Right renal pelvis (tissue), 4 donors: Measurements from ENCODE around the gene QSER1. TPM values are rescaled to one million over a fixed set of nuclear protein-coding genes. Genes with fewer than 3 reads are reported as not detected.
"Not testable (repeated sequence)": the region's sequence is repeated elsewhere in the genome, so short reads cannot be mapped to it uniquely, and the experiment has no call there.

ENCODE experiments used
- DNase-seq, 4 donors: peaks; one replicate each; pipeline ENCODE4 v3.0.0-alpha.2; 2013; ENCODE audit warnings: low read depth in 4 of 4, low spot score in 3 of 4, missing footprints in 1 of 4
- polyA plus RNA-seq, 4 donors: library from polyadenylated mRNA; unstranded; fragments of 120-200 nt; gene quantifications; one replicate each; pipeline ENCODE4 v1.2.1, GENCODE V29; 2013; ENCODE audit not compliant: insufficient read length in 4 of 4

The QSER1 gene
- polyA plus RNA-seq, 4 donors, result 35.7 to 48.8 (median 42.2) TPM

DNA sequence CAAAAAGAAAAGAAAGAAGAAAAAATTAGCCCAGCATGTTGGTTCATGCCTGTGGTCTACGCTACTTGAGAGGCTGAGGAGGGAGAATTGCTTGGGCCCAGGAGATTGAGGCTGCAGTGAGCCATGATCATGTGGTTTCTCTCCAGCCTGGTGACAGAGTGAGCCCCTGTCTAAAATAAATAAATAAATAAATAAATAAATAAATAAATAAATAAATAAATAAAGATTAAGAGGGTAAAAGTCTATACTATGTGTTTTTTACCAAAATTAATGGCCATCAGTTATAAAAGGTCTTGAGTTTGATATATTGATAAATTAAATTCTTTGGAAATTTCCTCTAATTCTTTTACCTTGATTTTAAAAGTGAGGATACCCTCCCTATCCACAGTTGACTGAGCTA lies 97.9 kb downstream of the QSER1 start:
- DNase-seq, result no peak

DNA sequence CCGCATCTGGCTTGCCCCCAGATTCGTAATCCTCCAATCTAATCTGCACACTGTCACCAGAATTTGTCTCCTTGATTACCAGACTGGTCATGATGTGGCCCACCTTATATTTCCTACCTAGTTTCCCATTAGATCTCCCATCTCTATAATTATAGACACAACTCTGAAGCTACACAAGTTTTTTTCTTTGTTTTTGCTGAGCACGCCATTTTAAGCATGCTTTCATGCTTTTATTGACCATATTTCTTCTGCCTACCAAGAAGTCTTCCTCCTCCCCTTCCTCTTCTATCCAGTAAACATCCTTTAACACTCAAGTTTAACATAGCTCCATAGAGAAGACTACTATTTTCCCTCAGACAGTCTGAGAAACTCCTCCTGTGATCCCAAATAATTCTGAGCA lies 98.8 kb downstream of the QSER1 start:
- no peak for DNase-seq

DNA sequence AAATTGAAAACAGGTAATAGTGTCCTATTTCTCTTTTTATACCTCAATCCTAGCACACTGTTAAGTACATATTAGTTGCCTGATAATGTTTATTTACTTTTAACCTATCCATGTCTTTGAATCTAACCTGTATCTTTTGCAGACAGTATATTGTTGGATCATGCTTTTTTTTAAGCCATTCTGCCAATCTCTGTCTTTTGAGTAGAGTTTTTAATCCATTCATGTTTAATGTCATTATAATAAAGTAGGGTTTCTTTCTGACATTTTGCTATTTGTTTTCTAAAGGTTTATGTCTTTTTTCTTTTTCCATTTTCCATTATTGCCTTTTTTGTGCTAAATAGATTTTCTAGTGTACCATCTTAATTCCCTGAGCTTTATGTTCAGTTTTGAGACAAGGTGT lies 99.3 kb downstream of the QSER1 start:
- DNase-seq, result no peak

DNA sequence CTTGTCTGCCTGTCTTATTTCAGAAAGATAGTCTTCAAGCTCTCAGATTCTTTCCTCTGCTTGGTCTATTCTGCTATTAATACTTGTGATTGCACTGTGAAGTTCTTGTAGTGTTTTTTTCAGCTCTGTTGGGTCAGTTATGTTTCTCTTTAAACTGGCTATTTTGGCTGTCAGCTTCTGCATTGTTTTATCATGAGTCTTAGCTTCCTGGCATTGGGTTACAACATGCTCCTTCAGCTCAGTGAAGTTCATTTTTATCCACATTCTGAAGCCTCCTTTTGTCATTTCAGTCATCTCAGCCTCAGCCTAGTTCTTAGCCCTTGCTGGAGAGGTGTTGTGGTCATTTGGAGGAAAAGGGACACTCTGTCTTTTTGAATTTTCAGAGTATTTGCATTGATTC lies 107.6 kb downstream of the QSER1 start:
- DNase-seq, result no peak

DNA sequence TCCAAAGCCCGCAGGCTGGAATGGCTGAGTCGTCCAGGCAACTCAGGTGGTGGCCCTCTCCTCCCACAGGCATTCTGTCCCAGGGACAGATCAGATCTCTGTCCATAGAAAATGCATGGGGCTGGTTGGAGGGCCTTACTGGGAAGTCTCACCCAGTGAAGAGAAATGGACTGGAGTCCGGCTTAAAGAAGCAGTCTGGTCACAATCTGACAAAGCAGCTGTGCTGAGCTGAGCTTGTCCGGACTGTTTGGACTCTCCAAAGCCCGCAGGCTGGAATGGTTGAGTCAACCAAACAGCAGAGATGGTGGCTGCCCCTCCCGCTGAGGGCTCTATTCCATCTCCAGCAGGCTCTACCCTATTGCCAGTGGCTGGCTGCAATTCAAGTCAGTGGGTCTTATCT lies 108.7 kb downstream of the QSER1 start:
- DNase-seq, result no peak

DNA sequence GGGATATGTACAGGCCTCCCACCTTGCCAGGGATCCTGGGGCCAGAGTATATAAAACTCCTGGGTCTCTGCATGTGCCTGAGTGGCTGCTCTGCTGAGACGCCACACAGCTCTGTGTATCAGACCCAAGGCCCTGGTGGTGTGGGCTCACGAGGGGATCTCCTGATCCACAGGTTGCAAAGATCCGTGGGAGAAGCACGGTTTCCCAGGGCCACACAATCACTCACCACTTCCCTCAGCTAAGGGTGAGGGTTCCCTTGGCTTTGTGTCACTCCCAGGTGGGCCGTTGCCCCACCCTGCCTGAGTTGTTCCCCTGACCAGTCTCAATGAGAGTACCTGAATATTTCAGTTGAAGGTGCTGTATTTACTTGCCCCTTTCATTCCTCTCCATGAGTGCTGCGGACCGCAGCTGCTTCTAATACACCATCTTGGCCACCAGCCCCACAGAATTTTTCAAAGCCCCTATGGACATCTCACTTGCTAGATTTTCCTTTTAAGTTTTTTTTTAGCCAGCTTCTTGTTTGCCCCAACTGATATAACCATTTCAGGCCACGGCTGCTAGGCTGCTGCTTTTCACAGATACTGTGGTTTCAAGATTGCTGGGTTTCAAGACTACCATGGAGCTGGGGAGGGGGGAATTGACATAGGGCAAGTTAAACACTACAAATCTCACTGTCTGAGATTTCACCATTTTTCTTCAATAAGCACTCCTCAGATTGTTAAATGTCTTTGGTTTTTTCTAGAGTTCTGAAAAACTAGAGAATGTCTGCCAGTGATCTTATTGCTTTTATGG lies 109.3 kb downstream of the QSER1 start:
- DNase-seq, result no peak

DNA sequence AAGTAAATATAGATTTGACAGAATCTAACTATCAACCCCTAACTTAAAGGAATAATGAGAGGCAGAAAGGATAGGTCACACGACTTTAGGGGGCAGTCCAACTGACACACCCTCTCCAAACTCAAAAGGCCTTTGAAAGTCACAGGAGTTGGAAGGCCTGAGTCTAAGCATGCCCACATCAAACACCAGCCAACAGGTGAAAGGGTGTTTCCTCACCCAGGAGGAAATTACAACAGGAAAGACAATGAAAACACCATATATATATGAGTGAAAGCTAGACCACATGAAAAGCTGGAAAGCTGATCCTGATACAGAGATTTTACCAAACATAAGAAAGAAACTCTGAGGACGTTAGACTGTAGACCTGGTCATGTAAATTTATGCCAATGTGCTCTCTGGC lies 112.6 kb downstream of the QSER1 start:
- DNase-seq, result no peak

DNA sequence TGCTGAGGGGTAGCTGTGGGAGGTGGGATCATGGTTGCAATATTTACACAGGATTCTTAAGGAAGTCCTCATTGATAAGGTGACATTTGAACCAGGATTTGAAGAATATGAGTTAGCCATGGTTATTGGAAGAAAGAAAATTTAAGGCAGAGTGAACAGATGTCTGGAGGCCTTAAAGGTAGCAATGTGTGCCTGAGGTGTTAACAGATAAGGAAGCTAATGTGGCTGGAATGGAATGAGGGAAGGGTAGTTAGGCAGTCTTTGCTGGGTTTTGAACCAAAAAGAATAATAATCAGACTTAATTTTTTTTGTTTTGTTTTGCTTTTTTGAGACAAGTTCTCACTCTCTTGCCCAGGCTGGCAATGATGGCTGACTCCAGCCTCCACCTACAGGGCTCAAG lies 113.4 kb downstream of the QSER1 start:
- no peak for DNase-seq

DNA sequence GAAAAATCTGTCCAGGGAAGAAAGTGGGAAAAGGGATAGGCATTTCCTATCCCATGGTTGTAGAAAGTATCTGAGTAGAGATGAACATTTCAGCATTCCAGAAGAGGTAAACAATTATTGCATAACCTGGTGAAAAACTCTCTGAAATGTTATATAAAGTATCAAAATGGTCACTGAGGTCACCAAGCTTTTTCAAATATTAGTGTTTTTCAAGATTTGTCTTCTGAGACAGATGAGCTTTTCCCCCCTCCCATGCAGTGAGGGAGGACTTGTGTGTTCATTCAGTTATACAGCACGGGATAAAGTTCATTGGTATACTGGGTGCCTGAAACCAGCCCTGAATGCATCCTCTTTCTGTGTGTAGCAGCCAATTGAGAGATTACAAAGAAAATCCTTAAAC lies 121.1 kb downstream of the QSER1 start:
- no peak for DNase-seq

DNA sequence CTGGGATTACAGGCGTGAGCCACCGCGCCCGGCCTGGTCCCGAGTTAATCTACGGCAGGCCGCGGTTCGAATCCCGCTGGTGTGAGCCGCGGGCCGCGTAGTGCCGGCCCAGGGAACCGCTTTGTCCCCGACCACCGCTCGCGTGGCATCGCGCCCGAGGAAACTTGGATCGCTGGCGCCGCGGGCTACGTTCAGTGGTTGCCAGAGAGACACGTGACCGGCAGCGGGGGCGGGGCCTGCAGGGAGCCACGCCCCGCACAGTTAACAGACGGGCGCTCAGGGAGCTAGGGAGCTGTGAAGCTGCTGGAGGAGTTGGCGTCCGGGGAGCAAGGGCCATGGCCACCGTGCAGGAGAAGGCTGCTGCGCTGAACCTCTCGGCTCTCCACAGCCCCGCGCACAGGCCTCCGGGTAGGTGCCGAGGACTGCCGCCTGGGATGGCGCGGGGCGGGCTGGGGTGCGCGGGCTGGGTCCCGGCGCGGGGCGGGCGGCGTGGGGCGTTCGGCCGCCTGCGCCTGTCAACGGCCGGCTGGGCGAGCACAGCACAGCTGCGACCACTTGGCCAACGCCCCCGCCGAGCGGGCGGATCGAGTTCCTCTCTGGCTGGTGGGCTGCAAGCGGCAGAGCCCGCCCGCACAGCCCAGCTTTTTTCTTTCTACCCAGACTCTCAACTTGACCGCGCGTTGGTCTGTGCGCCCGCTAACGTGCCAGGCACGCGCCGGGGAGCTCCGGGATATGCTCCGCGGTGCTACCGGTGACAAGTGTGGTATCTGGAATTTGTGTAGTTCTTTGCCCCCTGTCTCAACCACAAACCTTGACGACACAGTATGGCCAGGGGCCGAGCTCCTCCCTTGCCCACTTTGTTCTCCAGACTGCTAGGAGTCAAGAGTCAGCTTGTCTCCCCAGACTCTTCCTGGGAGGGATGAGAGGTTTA lies 123.3 kb downstream of the QSER1 start, which contains the start of gene DEPDC7:
TSS of gene DEPDC7 (plus strand) at position 258 of the 931 bp plus-strand sequence. CDS start at position 336, 78 bp downstream.
- DNase-seq, result peak; percentile 73 to 83 (median 78)

DNA sequence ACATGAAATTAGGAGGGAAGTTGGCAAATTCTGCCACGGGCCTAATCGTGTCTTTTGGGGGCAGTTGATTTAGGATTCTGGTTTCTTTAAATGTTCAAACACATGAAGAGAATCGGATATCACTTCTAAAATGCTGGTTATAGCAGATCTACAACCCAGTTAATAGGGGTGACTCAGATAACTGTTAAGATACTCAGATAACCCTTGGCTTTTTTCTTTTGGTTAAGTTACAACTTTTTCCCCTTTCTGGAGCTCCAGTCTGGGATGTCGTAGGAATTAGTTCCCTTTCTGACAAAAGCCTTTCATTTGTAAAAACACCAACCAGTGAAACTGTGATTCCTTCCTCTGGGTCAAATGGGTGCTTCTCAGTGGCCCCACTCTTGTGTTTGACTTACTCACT lies 124.0 kb downstream of the QSER1 start:
- no peak for DNase-seq

DNA sequence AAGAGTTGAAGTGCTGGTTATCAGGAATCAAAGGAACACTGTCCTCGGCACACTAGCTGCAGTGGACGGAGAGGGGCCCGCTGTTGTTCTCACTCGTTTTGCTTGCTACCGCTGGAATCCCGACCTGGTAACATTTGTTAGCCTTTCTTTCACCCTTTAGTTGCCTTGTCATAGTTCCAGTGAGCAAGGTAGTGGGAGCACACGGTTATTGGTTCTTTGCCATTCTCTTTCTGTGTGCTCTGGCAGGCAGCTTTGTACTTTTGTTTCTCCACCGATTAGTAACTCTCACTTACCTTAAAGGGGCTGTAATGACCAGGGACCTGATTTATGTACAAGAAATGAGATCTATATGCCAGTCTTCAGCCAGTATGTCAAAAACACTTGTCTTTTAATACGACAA lies 124.9 kb downstream of the QSER1 start:
- DNase-seq, result no peak

DNA sequence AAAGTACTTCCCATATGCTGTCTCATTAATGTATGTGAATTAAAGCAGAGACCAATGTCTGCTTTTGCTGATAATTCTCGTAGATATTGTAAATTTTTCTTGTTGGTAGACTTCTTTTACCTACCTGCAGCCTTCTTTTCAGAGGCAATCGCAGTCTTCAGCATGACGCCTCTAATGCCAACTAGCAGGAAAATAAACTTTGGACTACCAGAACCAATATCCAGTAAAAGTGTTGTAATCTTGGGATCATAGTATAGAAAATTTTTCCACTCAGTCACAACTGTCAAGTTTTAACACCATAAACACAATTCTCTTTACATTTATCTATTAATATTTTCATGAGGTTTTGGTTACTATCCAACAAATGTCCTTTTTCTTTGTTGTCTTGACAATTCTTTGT lies 125.4 kb downstream of the QSER1 start:
- DNase-seq, result no peak

DNA sequence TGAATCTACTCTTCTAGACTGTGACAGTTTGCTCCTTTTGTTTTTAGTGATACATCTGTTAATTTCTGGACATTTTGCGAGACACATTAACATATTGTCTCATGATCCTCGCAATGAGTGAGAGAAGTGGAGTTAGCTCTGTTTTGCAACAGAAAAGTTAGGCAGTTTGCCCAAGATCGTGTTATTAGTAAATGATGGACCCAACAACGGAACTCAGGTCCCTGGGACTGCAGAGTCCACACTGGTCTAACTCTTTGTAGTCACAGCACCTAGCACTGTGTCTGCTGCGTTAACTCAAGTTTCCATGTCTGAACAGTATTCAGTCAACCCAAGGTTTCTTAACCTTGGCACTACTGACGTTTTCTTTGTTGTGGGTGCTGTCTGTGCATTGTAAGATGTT lies 126.2 kb downstream of the QSER1 start:
- no peak for DNase-seq

DNA sequence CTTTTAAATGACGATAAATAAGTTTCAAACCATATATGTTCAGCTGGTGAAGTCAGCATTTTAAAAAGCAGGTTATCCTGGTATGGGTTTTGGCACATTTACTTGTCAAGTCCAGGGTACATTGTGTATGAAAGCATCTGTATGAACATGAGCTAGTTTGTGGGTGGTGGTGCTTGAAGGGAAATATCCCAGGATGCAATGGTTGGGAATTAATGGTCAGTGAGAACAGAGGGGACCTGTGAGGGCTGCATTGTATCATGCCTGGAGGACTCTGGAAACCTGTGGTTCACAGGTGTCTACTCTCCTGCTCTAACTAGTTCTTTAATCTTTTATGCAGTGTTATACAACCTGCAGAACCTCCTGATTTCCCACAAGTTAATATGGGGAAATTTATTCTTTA lies 128.9 kb downstream of the QSER1 start:
- no peak for DNase-seq

DNA sequence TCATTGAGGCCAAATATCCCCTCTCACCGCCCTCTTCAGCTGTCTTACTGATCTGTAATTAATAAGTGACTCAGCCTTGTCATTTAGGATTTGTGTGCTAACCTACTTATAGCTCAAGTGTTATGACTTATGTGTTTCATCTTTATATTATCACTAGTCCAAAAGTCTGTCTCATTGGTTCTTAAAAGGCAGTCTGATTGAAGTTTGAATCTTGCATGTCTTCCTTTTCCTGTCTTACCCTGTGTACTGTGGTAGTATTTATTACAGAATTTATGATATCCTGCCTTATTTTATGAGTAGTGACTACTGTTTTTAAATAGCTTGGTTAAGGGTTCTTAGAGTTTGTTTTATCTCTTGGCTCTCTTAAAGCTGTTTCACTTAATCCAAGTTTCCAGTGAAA lies 129.3 kb downstream of the QSER1 start:
- DNase-seq, result no peak

DNA sequence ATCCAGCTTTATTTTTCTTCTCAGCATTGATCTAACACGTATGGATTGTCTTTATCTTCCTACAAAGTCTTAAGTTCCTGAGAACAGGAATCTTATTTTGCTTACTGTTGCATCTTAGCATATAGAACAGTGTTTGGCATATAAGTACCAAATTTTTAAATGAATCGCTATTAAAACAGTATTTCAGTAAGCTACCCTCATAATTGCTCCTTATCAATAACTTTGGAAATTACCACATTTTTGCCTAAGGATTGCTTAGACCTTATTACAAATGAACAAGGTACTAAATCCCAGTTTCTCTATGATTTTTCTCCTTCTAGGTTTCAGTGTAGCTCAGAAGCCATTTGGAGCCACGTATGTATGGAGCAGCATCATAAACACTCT lies 132.7 kb downstream of the QSER1 start:
- DNase-seq, result no peak

DNA sequence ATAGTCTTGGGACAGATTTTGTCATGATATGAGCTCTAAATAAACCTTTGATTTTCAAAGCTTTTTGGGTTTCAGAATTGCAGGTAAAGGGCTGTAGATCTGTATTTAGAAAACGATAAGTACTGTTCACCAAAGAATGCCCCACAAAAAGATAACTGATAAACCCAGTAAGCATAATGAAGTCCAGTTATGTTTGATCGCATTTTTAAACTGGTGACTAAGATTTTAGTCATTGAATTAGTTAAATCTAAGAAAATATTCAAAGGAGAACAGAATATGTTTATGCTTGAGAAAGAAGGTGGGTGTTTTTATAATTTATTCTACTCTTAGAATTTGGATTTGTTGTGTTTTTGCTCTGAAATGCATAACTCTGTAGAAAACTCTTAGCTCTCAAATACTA lies 134.6 kb downstream of the QSER1 start:
- no peak for DNase-seq

DNA sequence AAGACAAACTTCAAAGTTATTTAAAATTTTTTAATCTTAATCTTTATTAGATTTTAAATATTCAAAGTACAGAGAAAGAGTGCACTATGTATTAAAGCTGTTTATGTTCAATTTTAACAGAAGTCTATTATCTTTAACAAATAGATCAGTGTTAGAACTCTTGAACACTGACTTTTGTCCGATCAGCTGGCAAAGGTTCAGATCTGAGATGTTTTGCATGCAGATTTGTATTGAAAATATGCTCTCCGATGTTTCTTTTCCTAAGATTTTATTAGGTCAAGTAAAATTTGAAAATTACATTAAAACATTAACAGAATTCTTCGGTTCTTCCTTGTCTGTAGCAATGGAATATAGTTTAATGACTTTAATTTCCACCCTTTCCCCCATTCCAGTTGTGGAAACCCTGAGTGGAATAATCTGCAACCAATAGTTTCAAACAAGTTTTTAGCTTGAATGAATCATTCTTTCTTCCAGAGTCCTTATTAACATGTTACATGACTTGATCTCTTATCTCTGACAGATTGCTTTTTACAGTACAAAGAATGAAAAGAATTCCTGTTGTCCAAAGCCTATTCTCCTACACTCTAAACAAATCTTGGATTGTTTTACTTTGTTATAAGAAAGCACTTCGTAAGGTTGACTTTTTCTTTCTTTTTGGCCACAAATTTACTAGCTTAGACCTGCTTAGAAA lies 135.4 kb downstream of the QSER1 start:
- no peak for DNase-seq

DNA sequence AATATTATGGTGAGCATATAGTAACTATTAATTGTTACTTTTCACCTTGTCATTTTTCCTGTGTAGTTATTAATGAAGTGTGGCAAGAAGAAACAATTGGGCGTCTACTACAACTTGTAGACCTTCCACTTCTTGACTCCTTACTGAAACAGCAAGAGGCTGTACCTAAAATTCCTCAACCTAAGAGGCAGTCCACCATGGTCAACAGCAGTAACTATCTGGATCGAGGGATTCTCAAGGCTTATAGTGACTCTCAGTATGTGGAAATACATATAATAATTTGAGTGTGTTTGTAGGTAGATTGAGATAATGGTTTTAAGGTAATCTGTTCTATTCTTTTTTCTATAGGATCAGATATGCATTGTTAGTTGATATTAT lies 135.9 kb downstream of the QSER1 start:
- DNase-seq, result no peak

DNA sequence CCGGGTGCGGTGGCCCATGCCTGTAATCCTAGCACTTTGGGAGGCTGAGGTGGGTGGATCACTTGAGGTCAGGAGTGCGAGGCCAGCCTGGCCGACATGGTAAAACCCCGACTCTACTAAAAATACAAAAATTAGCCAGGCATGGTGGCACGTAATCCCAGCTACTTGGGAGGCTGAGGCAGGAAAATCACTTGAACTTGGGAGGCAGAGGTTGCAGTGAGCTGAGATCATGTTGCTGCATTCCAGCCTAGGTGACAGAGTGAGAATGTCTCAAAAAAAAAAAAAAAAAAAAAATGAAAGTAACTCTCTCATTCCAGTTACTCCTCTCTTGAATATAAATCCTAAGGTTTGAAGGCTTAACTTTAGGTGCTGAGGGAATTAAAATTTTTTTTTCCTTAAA lies 136.6 kb downstream of the QSER1 start:
- DNase-seq, result not testable (repeated sequence)
